Pons (tissue), 1 donor: ENCODE measurements around the gene MAGEL2.

ENCODE experiments used
- DNase-seq: peaks from one replicate; pipeline ENCODE4 v3.0.0-alpha.2; 2016; ENCODE audit warnings: low spot score

MAGEL2 gene

GRCh38 chr15:23647421-23648370 lies at the start of gene MAGEL2:
Gene MAGEL2, minus strand, starts transcription at chr15:23647867. Its CDS starts 125 bp downstream, at chr15:23647742.
- no peak for DNase-seq

- no peak for DNase-seq
Measured at GRCh38 chr15:23695282-23695681, 47.6 kb upstream of the MAGEL2 start.

- no peak for DNase-seq
Measured at GRCh38 chr15:23694592-23694991, 46.9 kb upstream of the MAGEL2 start.

- peak; percentile 72 for DNase-seq
Measured at GRCh38 chr15:23690450-23690852, 42.8 kb upstream of the MAGEL2 start.

DNA sequence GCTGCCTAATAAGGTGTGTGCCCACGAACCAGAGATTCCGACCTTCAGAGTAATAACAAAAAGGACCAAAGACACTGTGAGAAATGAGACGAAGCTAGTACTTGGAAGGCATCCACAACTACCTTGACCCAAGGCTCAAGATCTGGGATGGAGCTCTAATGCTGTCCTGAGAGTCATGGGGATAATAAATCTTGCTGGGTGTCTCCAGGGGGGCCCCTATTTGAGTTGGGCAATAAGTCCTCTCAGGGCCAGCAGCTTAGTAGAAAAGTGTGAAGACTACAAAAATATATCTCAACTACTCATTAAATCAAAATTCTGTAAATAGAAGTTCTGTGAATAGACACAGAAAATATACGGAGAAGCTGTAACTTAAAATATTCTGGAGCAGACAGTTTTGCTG lies 42.3 kb upstream of the MAGEL2 start:
- no peak for DNase-seq

DNA sequence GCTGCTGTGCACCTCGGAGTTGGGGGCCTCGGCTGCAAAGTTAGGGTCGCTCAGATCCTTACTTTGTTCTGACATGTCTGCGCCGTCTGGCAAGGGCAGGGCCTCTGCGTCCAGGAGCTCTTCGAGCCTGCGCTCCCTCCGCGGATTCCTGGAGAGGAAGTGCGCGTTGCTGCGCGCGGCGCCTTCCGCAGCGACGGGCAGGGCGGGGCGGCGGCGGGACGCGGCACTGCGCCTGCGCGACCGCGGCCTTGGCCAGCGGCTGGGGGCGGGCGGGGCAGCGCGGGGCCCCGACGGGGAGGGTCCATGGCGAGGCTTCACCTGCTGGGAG lies 39.4 kb upstream of the MAGEL2 start, which contains the start of gene NDN:
Gene NDN, minus strand, starts transcription at position 163 of the 328 bp plus-strand sequence. Its CDS starts 88 bp downstream, at position 75.
- peak; percentile 15 for DNase-seq

DNA sequence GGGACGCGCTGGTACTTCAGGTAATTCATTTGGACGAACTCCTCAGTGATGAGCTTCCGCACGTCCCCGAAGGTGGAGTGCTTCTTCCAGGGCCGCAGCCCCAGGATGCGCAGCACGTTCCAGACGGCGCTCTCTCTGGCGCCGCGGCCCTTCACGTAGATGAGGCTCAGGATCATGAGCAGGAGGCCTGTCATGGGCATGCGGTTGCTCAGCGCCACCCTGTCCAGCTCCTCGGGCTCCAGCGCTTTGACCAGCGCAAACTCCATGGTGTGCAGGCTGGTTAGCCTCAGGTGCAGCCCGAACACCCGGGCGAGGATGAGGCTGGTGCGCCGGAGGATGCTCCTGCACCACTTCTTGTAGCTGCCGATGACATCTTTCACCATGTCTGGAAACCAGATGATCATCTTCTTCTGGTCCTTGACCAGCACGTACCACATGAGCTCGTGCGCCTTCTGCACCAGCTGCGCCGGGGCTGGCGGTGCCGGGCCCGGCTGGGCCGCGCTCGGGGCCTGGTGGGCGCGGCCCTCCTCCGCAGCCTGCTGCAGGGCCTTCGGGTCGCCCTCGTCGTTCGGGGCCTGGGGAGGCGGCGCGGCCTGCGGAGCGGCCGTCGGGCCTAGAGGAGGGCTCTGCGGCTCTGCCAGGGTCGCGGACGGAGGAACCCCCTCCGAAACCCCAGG lies 38.9 kb upstream of the MAGEL2 start:
- no peak for DNase-seq

DNA sequence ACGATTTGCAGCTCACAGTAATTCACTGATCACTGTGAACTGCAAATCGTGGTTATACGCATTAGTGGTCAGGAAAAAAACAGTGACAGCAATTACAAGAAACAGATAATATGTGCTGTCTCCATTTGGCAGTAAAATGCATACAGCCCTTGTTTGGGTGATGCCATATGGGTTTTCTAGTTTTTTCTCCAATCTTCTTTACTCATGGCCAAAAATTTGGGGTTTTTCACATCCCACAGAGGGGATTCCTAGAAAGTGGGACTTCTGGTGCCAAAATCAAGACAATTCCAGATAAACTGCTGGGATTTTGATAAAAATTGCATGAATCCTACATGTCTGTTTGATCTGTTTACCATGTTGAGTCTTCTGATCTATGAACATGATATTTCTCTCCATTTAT lies 23.8 kb upstream of the MAGEL2 start:
- no peak for DNase-seq

DNA sequence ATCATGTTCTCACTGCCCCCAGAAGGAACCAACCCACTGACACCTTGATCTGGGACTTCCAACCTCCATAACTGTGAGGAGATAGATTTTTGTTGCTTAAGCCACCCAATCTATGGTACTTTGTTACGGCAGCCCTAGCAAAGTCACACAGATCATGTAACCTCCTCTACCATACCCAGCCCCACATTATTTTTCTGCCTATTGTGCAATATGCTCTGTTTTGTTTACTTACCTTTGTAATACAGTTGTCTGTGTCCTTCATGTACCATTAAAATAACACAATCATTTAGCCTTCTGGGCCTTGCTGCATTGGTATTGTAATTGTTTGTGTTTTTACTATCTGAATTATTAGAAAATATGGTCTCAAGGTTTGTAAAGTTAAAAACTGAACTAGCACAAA lies 23.3 kb upstream of the MAGEL2 start:
- DNase-seq = no peak

GRCh38 chr15:23663232-23663631 lies 15.6 kb upstream of the MAGEL2 start:
- no peak for DNase-seq

GRCh38 chr15:23648920-23649515 lies 1.4 kb upstream of the MAGEL2 start:
- peak; percentile 35 for DNase-seq

- no peak for DNase-seq
Measured at GRCh38 chr15:23647001-23647295, 719 bp downstream of the MAGEL2 start.

- no peak for DNase-seq
Measured at GRCh38 chr15:23646165-23647000, 1.3 kb downstream of the MAGEL2 start.

- no peak for DNase-seq
Measured at GRCh38 chr15:23645371-23646164, 2.1 kb downstream of the MAGEL2 start.

- DNase-seq = no peak
Measured at GRCh38 chr15:23644829-23645228, 2.8 kb downstream of the MAGEL2 start.

DNA sequence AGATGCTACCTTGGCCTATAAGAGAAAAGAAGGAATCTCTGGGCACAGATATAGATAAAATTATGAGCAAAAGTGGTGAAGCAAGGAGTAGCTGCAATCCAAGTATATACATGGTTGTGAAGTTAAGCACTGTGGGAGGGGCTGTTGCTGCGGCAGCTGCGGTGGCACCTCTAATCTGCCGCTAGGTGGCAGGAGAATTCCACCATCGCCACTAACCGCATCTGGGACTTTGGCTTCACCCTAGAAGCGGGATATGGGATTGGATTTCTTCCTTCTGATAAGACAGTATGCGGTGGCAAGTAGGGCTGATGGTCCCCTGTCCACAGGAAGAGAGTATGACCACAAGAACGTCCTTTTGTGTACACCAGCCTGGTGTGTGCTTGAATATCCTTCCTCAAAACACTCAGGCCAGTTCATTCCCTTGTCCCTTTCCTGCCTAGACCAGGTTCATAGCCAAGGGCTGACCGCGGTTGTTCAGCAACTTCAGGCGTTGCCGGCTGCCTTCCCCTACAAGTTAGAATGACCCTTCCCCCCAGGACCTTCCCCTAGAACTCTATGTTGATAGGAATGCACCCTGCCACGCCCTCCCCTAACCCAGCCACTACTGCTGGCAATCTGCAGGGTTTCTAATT lies 5.1 kb downstream of the MAGEL2 start:
- DNase-seq = peak; percentile 72

GRCh38 chr15:23634181-23634580 lies 13.5 kb downstream of the MAGEL2 start:
- DNase-seq = no peak

DNA sequence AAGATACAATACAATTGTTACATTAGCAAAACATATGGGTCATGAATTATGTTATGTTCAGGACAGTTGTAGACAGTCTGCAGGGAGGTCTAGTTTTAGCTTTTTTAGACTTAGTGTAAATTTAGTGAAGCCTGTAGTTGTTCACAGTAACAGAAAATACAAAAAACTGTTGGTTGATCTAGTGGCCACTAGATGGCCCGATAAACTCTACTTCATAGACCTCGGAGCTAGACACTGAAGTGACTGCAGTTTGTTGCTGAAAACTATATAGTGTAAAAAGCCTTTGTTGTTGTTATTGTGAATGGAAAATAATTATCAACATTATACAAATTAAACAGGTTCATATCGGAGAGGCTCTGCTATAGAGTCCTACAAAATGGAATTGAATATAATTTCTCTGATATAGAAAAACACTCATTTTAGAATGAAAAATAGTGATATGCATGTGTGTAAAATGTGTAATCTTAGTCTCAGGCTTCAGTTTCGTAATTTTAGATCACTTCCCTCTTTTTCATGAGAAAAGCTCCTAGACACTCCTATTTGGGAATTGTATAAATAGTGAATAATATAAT lies 18.3 kb downstream of the MAGEL2 start:
- peak; percentile 36 for DNase-seq

GRCh38 chr15:23628612-23629233 lies 18.9 kb downstream of the MAGEL2 start:
- no peak for DNase-seq

DNA sequence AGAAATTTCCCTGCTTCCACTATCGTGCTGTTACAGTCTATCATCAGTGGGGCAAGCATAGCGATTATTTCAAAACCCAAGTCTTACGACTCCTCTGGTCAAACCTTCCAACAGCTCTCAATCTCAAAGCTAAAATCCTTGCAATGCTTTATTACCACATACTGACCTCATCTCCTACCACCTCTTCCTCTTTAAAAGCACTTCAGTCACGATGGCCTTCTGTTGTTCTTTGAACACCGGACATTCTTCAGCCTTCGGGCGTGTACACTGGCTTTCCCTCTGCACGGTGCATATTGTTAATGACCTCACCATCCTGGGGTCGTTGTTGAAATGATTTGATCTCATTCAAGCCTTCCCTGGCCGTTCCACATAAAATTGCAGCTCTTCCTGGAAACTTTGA lies 31.1 kb downstream of the MAGEL2 start:
- DNase-seq = no peak
